GM12801 (cell line): ENCODE data around the gene CNST.

Source experiments
- CTCF ChIP-seq: IDR thresholded peaks from one replicate; pipeline ENCODE4 v1.5.1; 2011; ENCODE audit warnings: control low read depth; ENCODE audit not compliant: insufficient read length; ENCODE audit errors: extremely low read depth

Gene CNST

GRCh38 chr1:246617768-246618167, 51.5 kb downstream of the CNST start:
- TF ChIP-seq CTCF, result no peak

- no peak for TF ChIP-seq CTCF
Observed at GRCh38 chr1:246618240-246618808, 52.1 kb downstream of the CNST start.

- no peak for TF ChIP-seq CTCF
Observed at GRCh38 chr1:246622035-246622652, 55.9 kb downstream of the CNST start.

GRCh38 chr1:246624091-246624490, 57.8 kb downstream of the CNST start:
- TF ChIP-seq CTCF, result no peak

- no peak for TF ChIP-seq CTCF
Observed at GRCh38 chr1:246629030-246629429, 62.8 kb downstream of the CNST start.

GRCh38 chr1:246629976-246630375, 63.7 kb downstream of the CNST start:
- no peak for TF ChIP-seq CTCF

- no peak for TF ChIP-seq CTCF
Observed at GRCh38 chr1:246631426-246631825, 65.2 kb downstream of the CNST start.
